ENCODE measurements around the gene TTBK1. TPM values are rescaled to one million over a fixed set of nuclear protein-coding genes. Genes with fewer than 3 reads are reported as not detected.

Gene TTBK1
- total and polyA plus RNA-seq, 10 of the 15 experiments (the other 5 are each of a cell fraction or from before 2014, with no cell fraction given): 0.05 to 0.27 TPM; not detected in 8

DNA sequence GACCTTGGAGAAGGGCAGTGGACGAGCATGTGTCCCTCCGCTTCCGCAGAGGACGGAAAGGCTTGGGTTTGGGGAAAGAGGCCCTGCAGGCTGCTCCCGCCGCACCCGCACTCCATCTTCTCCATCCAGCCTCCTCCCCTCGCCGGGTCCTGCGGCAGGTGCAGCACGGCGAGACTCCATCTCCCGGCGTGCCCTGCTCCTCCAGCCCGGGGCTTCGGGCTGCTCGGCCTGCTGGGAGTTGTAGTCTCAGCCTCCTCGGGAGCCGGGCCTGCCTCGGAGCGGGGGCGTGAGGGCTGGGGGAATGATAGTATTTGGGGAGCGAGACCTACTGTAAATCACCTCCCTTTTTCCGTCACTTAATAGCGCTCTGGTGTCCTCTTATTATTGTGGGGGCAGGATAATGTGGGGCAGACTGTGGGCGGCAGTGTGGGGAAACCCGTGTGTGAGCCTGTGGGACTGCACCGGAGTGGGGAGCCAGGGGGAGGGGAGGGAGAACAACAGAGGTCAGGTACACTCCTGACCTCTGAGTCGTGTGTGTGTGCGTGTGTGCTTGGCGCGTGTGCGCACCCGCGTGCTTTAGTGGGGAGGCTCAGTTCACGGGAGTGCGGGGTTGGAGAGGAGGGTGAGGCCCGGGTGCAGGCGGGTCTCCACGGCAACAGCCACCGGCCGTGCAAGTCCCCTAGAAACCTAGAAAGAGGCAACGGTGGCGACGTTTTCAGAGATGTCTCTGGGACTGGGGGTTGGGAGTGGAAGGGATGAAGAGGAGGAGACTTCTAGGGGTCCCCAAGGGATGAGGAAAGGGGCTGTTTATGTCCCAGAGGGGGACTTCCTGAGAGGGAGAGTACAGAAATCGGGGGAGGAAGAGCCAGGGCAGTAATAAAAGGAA, 4.1 kb downstream of the TTBK1 start (continued):
- TF ChIP-seq EZH2 (IDR thresholded peaks at IDR 0.05; ENCODE audit: borderline replicate concordance, control insufficient read depth, low read depth, low read length) (no peak), CBFB (IDR thresholded peaks at IDR 0.05; ENCODE audit: low read depth) (no peak), FOXM1 (IDR thresholded peaks at IDR 0.05; ENCODE audit: low read depth, low read length) (no peak), SUPT20H (IDR thresholded peaks at IDR 0.05; ENCODE audit: borderline replicate concordance, control insufficient read depth, low read depth, low read length) (no peak), CTCF (IDR thresholded peaks at IDR 0.05 in 2 of 3, conservative IDR thresholded peaks at IDR 0.05 in 1 of 3; ENCODE audit: control insufficient read depth in 2 of 3, extremely low read depth in 1 of 3, insufficient read depth in 1 of 3, low read depth in 3 of 3, low read length in 3 of 3) (no peak), SP1 (IDR thresholded peaks at IDR 0.05; ENCODE audit: low read depth, low read length) (peak; percentile 13), TCF12 (IDR thresholded peaks at IDR 0.05; ENCODE audit: low read depth, low read length) (peak; percentile 55; the same call in 1 of the 2 replicates), TARDBP (IDR thresholded peaks at IDR 0.05; ENCODE audit: borderline replicate concordance) (peak; percentile 97), BRCA1 (IDR thresholded peaks at IDR 0.05; ENCODE audit: low read depth, low read length) (no peak), IRF4 (IDR thresholded peaks at IDR 0.05; ENCODE audit: low read depth, low read length) (0 out of 2 replicates have a peak, but pooled peaks have one; percentile 4), ZNF592 (IDR thresholded peaks at IDR 0.05) (no peak), MEF2B (IDR thresholded peaks at IDR 0.05; ENCODE audit: partially characterized antibody, poor library complexity, severe bottlenecking) (peak; percentile 42), ZNF687 (IDR thresholded peaks at IDR 0.05) (peak; percentile 60; the same call in 1 of the 2 replicates)

Data from GM12878 (cell line).